ENCODE measurements around the gene ATP9A. TPM values are rescaled to one million over a fixed set of nuclear protein-coding genes. Genes with fewer than 3 reads are reported as not detected.

Gene ATP9A
- polyA plus RNA-seq, 1 of the 3 experiments (the other 2 are of a cell fraction) = 11.0 TPM

DNA sequence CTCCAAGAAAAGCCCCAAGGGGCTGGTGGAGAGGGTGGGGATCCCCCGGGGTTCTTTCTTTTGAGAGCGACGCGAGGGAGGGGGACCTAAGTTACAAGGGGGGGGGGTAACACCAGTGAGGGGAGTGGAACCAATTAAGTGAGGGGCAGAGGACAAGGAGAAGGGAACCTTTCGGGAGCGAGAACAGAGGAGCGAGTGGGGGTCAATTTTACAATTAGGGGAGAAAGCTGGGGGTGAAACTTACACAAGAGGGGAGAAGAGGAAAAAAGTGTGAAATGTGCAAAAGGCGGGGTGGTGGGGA, 33.6 kb upstream of the ATP9A start:
- CTCF ChIA-PET = interaction anchor here (1.1 to 1.8 kb wide), 5 partner anchors 10 to 280 kb away, joined by 3 to 6 read pairs (median 4); no protein-coding TSS in a partner anchor
- peak overlapping the region in 1 of 2 experiments; percentile 62; a peak in 3 of 4 replicates for H3K4me3 ChIP-seq (ENCODE audit: low read depth in 2 of 2, low read length in 1 of 2)
- no peak for TF ChIP-seq FOXJ3 (CRISPR knock-in tag; IDR thresholded peaks at IDR 0.05)
- no peak for TF ChIP-seq NRF1 (IDR thresholded peaks at IDR 0.05; ENCODE audit: low read depth, low read length)
- TF ChIP-seq RFX5 (IDR thresholded peaks at IDR 0.05; ENCODE audit: low read length) = no peak
- no peak for TF ChIP-seq GATA2 (CRISPR knock-in tag; IDR thresholded peaks at IDR 0.05)
- TF ChIP-seq YY1 (IDR thresholded peaks at IDR 0.05; ENCODE audit: low read depth) = no peak
- TF ChIP-seq POLR2AphosphoS5 (IDR thresholded peaks at IDR 0.05; ENCODE audit: low read depth, low read length) = no peak

DNA sequence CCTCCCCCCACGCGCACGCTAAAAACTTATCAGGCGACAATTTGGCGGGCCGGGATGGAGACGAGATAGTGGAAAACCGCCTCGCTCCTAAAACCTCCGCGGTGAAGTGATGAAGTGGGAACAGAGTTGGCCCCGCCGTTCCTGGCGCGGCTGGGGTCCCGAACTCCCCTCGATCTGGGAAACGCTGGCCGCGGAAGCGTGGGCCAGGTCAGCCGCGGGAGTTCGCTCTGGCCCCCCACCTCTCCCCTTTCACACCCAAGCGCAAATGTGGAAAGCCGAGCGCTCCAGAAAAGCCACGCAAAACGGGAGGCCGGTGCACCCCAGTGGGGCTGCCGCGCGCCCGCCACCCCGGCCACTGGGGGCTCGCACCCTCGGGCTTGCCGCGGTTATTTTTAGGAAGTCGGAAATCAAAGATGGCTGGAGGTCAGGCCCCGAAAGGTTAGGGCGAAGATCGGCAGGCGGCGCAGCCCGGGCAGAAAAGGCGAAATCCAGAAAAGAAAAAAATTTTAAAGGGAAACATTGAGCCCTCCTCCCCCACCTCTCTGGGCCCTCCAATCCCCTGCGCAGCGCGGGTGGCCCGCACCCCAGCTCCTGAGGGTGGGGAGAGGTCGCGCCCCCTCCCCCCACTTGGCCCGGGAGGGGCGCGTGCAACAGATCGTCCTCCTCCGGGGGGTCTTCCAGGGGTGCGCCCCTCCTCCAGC, 33.1 kb upstream of the ATP9A start:
- Histone ChIP-seq H3K27ac (ENCODE audit: low read depth in 2 of 2, low read length in 1 of 2) (no peak overlapping the region; a peak in 1 of 4 replicates), H2AFZ (ENCODE audit: low read depth) (peak overlapping the region; percentile 90), H3F3A (replicated peaks; ENCODE audit: insufficient read depth) (peaks cover 16% of the 10 kb centered on the region), H4K20me1 (ENCODE audit: insufficient read depth) (no peaks in the 10 kb centered on the region), H3K4me2 (peak overlapping the region; percentile 95), H3K9me2 (no peaks in the 10 kb centered on the region), H3K36me3 (replicated peaks in 1 of 2; ENCODE audit: control insufficient read depth in 1 of 2, insufficient read depth in 2 of 2, low read length in 1 of 2) (no peaks in the 10 kb centered on the region), H3K9ac (peak overlapping the region; percentile 60; the same call in 1 of the 2 replicates), H3K4me3 (ENCODE audit: low read depth in 2 of 2, low read length in 1 of 2) (peak overlapping the region; percentile 62 to 67), H3K9me3 (no peaks in the 10 kb centered on the region), H3K27me3 (ENCODE audit: insufficient read depth) (no peaks in the 10 kb centered on the region), H3K4me1 (ENCODE audit: control insufficient read depth in 1 of 2, insufficient read depth in 2 of 2, low read depth in 1 of 2, low read length in 1 of 2) (peaks cover 9 to 14% of the 10 kb centered on the region in 2 experiments; a peak in 2 of 4 replicates), H3K79me2 (ENCODE audit: insufficient read depth) (no peaks in the 10 kb centered on the region)
- peak; percentile 81 for DNase-seq
- 2% methylated on average over 30 of the region's 59 CpGs for WGBS (ENCODE audit: low lambda C conversion rate)
- POLR2A ChIA-PET = no interaction called here
- CTCF ChIA-PET = interaction anchor here (0.6 to 5.8 kb wide), 26 partner anchors 7 to 282 kb away, joined by 3 to 59 read pairs (median 6); no protein-coding TSS in a partner anchor
- TF ChIP-seq SIN3A (IDR thresholded peaks at IDR 0.05; ENCODE audit: borderline replicate concordance, low read depth, low read length) = no peak
- TF ChIP-seq, protein P1, sequence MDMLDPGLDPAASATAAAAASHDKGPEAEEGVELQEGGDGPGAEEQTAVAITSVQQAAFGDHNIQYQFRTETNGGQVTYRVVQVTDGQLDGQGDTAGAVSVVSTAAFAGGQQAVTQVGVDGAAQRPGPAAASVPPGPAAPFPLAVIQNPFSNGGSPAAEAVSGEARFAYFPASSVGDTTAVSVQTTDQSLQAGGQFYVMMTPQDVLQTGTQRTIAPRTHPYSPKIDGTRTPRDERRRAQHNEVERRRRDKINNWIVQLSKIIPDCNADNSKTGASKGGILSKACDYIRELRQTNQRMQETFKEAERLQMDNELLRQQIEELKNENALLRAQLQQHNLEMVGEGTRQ (IDR thresholded peaks at IDR 0.05; ENCODE audit: borderline replicate concordance, low read depth, low read length) = no peak
- TF ChIP-seq YY1 (IDR thresholded peaks at IDR 0.05; ENCODE audit: low read depth) = peak; percentile 82
- TF ChIP-seq, protein P2, sequence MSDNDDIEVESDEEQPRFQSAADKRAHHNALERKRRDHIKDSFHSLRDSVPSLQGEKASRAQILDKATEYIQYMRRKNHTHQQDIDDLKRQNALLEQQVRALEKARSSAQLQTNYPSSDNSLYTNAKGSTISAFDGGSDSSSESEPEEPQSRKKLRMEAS (IDR thresholded peaks at IDR 0.05; ENCODE audit: low read depth) = no peak
- no peak for TF ChIP-seq GABPA (IDR thresholded peaks at IDR 0.05; ENCODE audit: low read depth)
- TF ChIP-seq, protein P3, sequence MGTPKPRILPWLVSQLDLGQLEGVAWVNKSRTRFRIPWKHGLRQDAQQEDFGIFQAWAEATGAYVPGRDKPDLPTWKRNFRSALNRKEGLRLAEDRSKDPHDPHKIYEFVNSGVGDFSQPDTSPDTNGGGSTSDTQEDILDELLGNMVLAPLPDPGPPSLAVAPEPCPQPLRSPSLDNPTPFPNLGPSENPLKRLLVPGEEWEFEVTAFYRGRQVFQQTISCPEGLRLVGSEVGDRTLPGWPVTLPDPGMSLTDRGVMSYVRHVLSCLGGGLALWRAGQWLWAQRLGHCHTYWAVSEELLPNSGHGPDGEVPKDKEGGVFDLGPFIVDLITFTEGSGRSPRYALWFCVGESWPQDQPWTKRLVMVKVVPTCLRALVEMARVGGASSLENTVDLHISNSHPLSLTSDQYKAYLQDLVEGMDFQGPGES (IDR thresholded peaks at IDR 0.05; ENCODE audit: low read depth, low read length) = no peak
- TF ChIP-seq GATA2 (CRISPR knock-in tag; IDR thresholded peaks at IDR 0.05) = no peak
- TF ChIP-seq RCOR1 (IDR thresholded peaks at IDR 0.05; ENCODE audit: low read length) = no peak
- TF ChIP-seq TAF1 (IDR thresholded peaks at IDR 0.05; ENCODE audit: borderline replicate concordance, low read depth, low read length) = peak; percentile 31; the same call in 1 of the 2 replicates
- TF ChIP-seq, protein P4, sequence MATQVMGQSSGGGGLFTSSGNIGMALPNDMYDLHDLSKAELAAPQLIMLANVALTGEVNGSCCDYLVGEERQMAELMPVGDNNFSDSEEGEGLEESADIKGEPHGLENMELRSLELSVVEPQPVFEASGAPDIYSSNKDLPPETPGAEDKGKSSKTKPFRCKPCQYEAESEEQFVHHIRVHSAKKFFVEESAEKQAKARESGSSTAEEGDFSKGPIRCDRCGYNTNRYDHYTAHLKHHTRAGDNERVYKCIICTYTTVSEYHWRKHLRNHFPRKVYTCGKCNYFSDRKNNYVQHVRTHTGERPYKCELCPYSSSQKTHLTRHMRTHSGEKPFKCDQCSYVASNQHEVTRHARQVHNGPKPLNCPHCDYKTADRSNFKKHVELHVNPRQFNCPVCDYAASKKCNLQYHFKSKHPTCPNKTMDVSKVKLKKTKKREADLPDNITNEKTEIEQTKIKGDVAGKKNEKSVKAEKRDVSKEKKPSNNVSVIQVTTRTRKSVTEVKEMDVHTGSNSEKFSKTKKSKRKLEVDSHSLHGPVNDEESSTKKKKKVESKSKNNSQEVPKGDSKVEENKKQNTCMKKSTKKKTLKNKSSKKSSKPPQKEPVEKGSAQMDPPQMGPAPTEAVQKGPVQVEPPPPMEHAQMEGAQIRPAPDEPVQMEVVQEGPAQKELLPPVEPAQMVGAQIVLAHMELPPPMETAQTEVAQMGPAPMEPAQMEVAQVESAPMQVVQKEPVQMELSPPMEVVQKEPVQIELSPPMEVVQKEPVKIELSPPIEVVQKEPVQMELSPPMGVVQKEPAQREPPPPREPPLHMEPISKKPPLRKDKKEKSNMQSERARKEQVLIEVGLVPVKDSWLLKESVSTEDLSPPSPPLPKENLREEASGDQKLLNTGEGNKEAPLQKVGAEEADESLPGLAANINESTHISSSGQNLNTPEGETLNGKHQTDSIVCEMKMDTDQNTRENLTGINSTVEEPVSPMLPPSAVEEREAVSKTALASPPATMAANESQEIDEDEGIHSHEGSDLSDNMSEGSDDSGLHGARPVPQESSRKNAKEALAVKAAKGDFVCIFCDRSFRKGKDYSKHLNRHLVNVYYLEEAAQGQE (IDR thresholded peaks at IDR 0.05; ENCODE audit: low read depth, low read length) = no peak
- TF ChIP-seq MEF2A (IDR thresholded peaks at IDR 0.05; ENCODE audit: borderline replicate concordance, low read depth) = no peak
- TF ChIP-seq ELF1 (IDR thresholded peaks at IDR 0.05) = no peak
- no peak for TF ChIP-seq NRF1 (IDR thresholded peaks at IDR 0.05; ENCODE audit: low read depth, low read length)
- TF ChIP-seq, protein P5, sequence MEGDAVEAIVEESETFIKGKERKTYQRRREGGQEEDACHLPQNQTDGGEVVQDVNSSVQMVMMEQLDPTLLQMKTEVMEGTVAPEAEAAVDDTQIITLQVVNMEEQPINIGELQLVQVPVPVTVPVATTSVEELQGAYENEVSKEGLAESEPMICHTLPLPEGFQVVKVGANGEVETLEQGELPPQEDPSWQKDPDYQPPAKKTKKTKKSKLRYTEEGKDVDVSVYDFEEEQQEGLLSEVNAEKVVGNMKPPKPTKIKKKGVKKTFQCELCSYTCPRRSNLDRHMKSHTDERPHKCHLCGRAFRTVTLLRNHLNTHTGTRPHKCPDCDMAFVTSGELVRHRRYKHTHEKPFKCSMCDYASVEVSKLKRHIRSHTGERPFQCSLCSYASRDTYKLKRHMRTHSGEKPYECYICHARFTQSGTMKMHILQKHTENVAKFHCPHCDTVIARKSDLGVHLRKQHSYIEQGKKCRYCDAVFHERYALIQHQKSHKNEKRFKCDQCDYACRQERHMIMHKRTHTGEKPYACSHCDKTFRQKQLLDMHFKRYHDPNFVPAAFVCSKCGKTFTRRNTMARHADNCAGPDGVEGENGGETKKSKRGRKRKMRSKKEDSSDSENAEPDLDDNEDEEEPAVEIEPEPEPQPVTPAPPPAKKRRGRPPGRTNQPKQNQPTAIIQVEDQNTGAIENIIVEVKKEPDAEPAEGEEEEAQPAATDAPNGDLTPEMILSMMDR (IDR thresholded peaks at IDR 0.05) = peak; percentile 35
- no peak for TF ChIP-seq RXRA (IDR thresholded peaks at IDR 0.05; ENCODE audit: borderline replicate concordance, low read depth)
- TF ChIP-seq JUND (IDR thresholded peaks at IDR 0.05) = no peak

More for the DNA sequence above, 33.6 kb upstream of the ATP9A start:
- H2AFZ ChIP-seq (ENCODE audit: low read depth) = peak overlapping the region; percentile 90
- no peak for DNase-seq
- no peak overlapping the region for H3K9ac ChIP-seq
- H3K4me2 ChIP-seq = peak overlapping the region; percentile 95
- H3K79me2 ChIP-seq (ENCODE audit: insufficient read depth) = no peaks in the 10 kb centered on the region
- H3F3A ChIP-seq (replicated peaks; ENCODE audit: insufficient read depth) = peaks cover 16% of the 10 kb centered on the region
- no peaks in the 10 kb centered on the region for H3K36me3 ChIP-seq (replicated peaks in 1 of 2; ENCODE audit: control insufficient read depth in 1 of 2, insufficient read depth in 2 of 2, low read length in 1 of 2)
- WGBS (ENCODE audit: low lambda C conversion rate) = 34% methylated on average over 8 of the region's 8 CpGs
- H3K9me3 ChIP-seq = no peaks in the 10 kb centered on the region
- no peak overlapping the region for H3K27ac ChIP-seq (ENCODE audit: low read depth in 2 of 2, low read length in 1 of 2)
- no peaks in the 10 kb centered on the region for H4K20me1 ChIP-seq (ENCODE audit: insufficient read depth)
- peaks cover 9 to 13% of the 10 kb centered on the region in 2 experiments; a peak in 2 of 4 replicates for H3K4me1 ChIP-seq (ENCODE audit: control insufficient read depth in 1 of 2, insufficient read depth in 2 of 2, low read depth in 1 of 2, low read length in 1 of 2)
- POLR2A ChIA-PET = no interaction called here
- no peaks in the 10 kb centered on the region for H3K27me3 ChIP-seq (ENCODE audit: insufficient read depth)
- no peaks in the 10 kb centered on the region for H3K9me2 ChIP-seq
